ENCODE measurements around the gene MYO3B. TPM values are rescaled to one million over a fixed set of nuclear protein-coding genes. Genes with fewer than 3 reads are reported as not detected.

Gene MYO3B
- polyA plus RNA-seq, 1 of the 3 experiments (the other 2 are of a cell fraction): not detected

DNA sequence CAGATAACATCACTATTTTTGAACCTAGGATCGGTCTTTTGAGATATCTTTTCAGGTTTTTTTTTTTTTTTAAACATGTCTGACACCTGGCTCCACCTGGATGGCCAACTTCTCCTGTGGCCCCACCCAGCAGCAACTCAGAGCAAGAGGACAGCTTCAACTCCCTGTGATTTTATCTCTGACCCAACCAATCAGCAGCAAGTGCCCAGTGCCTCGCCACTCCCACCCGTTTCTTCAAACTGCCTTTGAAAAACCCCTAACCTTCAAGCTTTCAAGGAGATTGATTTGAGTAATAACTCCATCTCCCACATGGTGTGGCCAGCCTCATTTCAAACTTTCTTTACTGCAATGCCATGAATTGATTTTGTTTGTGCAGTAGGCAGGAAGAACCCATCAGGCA is 19.0 kb downstream of the MYO3B start:
- TF ChIP-seq EZH2phosphoT487 (IDR thresholded peaks at IDR 0.05; ENCODE audit: borderline replicate concordance, low read depth) (no peak), NRF1 (IDR thresholded peaks at IDR 0.05; ENCODE audit: low read depth, low read length) (no peak)
- Histone ChIP-seq H3K9me2 (no peaks in the 10 kb centered on the region), H3K36me3 (replicated peaks in 1 of 2; ENCODE audit: control insufficient read depth in 1 of 2, insufficient read depth in 2 of 2, low read length in 1 of 2) (no peaks in the 10 kb centered on the region), H3K4me3 (ENCODE audit: low read depth in 2 of 2, low read length in 1 of 2) (no peak overlapping the region), H3K27ac (ENCODE audit: low read depth in 2 of 2, low read length in 1 of 2) (no peak overlapping the region), H3K4me2 (no peak overlapping the region), H3K9me3 (peaks cover 4% of the 10 kb centered on the region; the same call in 1 of the 2 replicates), H3F3A (replicated peaks; ENCODE audit: insufficient read depth) (no peaks in the 10 kb centered on the region), H3K27me3 (ENCODE audit: insufficient read depth) (no peaks in the 10 kb centered on the region), H3K79me2 (ENCODE audit: insufficient read depth) (no peaks in the 10 kb centered on the region), H4K20me1 (ENCODE audit: insufficient read depth) (no peaks in the 10 kb centered on the region), H3K9ac (no peak overlapping the region), H2AFZ (ENCODE audit: low read depth) (no peak overlapping the region), H3K4me1 (ENCODE audit: control insufficient read depth in 1 of 2, insufficient read depth in 2 of 2, low read depth in 1 of 2, low read length in 1 of 2) (no peaks in the 10 kb centered on the region)
- ChIA-PET POLR2A (no interaction called here), CTCF (no interaction called here)
- WGBS (ENCODE audit: low lambda C conversion rate): 49% methylated on average over 3 of the region's 3 CpGs
- no peak for DNase-seq

DNA sequence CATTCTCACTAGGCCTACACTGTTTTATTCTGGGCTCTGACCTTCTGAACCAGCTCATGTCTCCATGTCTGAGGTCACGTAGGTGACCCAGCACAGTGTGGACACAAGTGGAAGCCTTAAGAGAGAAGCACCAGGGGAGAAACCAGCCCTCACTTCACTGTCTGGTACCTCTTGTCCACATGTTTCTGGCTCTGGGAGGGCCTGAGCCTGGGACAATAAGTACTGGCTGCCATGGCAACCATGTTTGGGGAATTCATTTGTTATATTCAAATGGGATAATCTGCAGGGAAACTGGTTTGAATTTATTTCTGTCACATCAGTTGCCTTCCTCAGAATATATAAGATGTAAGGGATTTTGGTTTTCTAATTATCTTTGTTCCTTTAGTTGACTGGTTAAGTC is 23.3 kb downstream of the MYO3B start:
- no peaks in the 10 kb centered on the region for H4K20me1 ChIP-seq (ENCODE audit: insufficient read depth)
- no peaks in the 10 kb centered on the region for H3K9me2 ChIP-seq
- POLR2A ChIA-PET: no interaction called here
- CTCF ChIA-PET: interaction anchor here (2.1 kb wide), 1 partner anchor 35 kb away, joined by 5 read pairs; no protein-coding TSS in a partner anchor
- H3K79me2 ChIP-seq (ENCODE audit: insufficient read depth): no peaks in the 10 kb centered on the region
- TF ChIP-seq RAD21 (IDR thresholded peaks at IDR 0.05; ENCODE audit: low read length) (no peak), GATA2 (CRISPR knock-in tag; IDR thresholded peaks at IDR 0.05) (no peak), SMC3 (IDR thresholded peaks at IDR 0.05; ENCODE audit: low read depth, low read length) (no peak), SIN3A (IDR thresholded peaks at IDR 0.05; ENCODE audit: borderline replicate concordance, low read depth, low read length) (no peak), EZH2phosphoT487 (IDR thresholded peaks at IDR 0.05; ENCODE audit: borderline replicate concordance, low read depth) (no peak), TCF12 (IDR thresholded peaks at IDR 0.05) (no peak), FOXJ3 (CRISPR knock-in tag; IDR thresholded peaks at IDR 0.05) (no peak), JUND (IDR thresholded peaks at IDR 0.05) (no peak)
- TF ChIP-seq, protein P1, sequence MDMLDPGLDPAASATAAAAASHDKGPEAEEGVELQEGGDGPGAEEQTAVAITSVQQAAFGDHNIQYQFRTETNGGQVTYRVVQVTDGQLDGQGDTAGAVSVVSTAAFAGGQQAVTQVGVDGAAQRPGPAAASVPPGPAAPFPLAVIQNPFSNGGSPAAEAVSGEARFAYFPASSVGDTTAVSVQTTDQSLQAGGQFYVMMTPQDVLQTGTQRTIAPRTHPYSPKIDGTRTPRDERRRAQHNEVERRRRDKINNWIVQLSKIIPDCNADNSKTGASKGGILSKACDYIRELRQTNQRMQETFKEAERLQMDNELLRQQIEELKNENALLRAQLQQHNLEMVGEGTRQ (IDR thresholded peaks at IDR 0.05; ENCODE audit: borderline replicate concordance, low read depth, low read length): no peak
- TF ChIP-seq, protein P2, sequence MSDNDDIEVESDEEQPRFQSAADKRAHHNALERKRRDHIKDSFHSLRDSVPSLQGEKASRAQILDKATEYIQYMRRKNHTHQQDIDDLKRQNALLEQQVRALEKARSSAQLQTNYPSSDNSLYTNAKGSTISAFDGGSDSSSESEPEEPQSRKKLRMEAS (IDR thresholded peaks at IDR 0.05; ENCODE audit: low read depth): no peak
- TF ChIP-seq, protein P3, sequence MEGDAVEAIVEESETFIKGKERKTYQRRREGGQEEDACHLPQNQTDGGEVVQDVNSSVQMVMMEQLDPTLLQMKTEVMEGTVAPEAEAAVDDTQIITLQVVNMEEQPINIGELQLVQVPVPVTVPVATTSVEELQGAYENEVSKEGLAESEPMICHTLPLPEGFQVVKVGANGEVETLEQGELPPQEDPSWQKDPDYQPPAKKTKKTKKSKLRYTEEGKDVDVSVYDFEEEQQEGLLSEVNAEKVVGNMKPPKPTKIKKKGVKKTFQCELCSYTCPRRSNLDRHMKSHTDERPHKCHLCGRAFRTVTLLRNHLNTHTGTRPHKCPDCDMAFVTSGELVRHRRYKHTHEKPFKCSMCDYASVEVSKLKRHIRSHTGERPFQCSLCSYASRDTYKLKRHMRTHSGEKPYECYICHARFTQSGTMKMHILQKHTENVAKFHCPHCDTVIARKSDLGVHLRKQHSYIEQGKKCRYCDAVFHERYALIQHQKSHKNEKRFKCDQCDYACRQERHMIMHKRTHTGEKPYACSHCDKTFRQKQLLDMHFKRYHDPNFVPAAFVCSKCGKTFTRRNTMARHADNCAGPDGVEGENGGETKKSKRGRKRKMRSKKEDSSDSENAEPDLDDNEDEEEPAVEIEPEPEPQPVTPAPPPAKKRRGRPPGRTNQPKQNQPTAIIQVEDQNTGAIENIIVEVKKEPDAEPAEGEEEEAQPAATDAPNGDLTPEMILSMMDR (IDR thresholded peaks at IDR 0.05): no peak
- H3K9me3 ChIP-seq: no peaks in the 10 kb centered on the region
- H3K4me3 ChIP-seq (ENCODE audit: low read depth in 2 of 2, low read length in 1 of 2): no peak overlapping the region
- DNase-seq: no peak
- no peaks in the 10 kb centered on the region for H3K27me3 ChIP-seq (ENCODE audit: insufficient read depth)
- H3F3A ChIP-seq (replicated peaks; ENCODE audit: insufficient read depth): no peaks in the 10 kb centered on the region
- H3K36me3 ChIP-seq (replicated peaks in 1 of 2; ENCODE audit: control insufficient read depth in 1 of 2, insufficient read depth in 2 of 2, low read length in 1 of 2): no peaks in the 10 kb centered on the region
- H3K27ac ChIP-seq (ENCODE audit: low read depth in 2 of 2, low read length in 1 of 2): no peak overlapping the region
- no peak overlapping the region for H2AFZ ChIP-seq (ENCODE audit: low read depth)
- no peaks in the 10 kb centered on the region for H3K4me1 ChIP-seq (ENCODE audit: control insufficient read depth in 1 of 2, insufficient read depth in 2 of 2, low read depth in 1 of 2, low read length in 1 of 2)
- no peak overlapping the region for H3K4me2 ChIP-seq
- H3K9ac ChIP-seq: no peak overlapping the region
- WGBS (ENCODE audit: low lambda C conversion rate): 78% methylated on average over 1 of the region's 1 CpG

Data from SK-N-SH (cell line).